Measurements from ENCODE around the gene ABHD6. TPM values are rescaled to one million over a fixed set of nuclear protein-coding genes. Genes with fewer than 3 reads are reported as not detected.
"Not testable (repeated sequence)": the region's sequence is repeated elsewhere in the genome, so short reads cannot be mapped to it uniquely, and the experiment has no call there.

The ABHD6 gene
- total RNA-seq, 2 donors from 2014 or later: 6.1 to 10.6 TPM

DNA sequence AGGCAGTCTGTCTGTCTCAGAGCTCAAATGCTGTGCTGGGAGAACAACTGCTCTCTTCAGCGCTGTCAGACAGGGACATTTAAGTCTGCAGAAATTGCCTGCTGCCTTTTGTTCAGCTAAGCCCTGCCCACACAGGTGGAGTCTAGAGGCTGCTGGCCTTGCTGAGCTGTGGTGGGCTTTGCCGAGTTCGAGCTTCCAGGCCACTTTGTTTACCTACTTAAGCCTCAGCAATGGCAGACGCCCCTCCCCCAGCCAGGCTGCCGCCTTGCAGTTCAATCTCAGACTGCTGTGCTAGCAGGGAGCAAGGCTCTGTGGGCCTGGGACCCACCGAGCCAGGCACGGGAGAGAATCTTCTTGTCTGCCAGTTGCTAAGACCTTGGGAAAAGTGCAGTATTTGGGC lies 43.5 kb downstream of the ABHD6 start:
- Histone ChIP-seq H3K4me1 (ENCODE audit: control insufficient read depth in 1 of 2, low read depth in 2 of 2) (no peaks in the 10 kb centered on the region), H3K4me3 (no peak overlapping the region), H3K36me3 (peaks cover 14% of the 10 kb centered on the region), H3K27ac (no peak overlapping the region), H3K9me3 (no peaks in the 10 kb centered on the region), H3K27me3 (replicated peaks; ENCODE audit: insufficient read depth) (no peaks in the 10 kb centered on the region)
- no peak for TF ChIP-seq CTCF (IDR thresholded peaks at IDR 0.05)
- DNase-seq (ENCODE audit: low spot score) (no peak), ATAC-seq (ENCODE audit: insufficient number of reproducible peaks, low FRiP score, low read depth) (no peak)

DNA sequence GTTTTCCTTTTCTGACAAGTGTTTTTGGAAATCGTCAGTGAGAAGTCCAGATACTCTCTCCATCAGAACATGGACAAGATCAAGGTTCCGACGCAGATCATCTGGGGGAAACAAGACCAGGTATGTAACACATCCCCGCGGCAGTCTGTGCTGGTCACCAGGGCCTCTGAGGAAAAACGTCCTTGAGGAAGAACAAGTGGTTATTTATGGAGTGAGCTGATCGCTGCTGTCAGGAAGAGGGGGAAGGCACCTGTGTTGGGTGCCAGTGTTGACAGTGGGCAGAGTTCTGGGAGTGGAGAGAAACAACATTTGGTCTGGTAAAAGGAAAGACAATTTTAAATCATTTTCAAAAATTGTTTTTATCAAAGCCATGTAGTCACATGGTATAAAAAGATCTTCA lies 47.7 kb downstream of the ABHD6 start:
- H3K27ac ChIP-seq: no peak overlapping the region
- no peak for ATAC-seq (ENCODE audit: insufficient number of reproducible peaks, low FRiP score, low read depth)
- no peak overlapping the region for H3K4me3 ChIP-seq
- no peak for TF ChIP-seq CTCF (IDR thresholded peaks at IDR 0.05)
- no peak for DNase-seq (ENCODE audit: low spot score)
- H3K36me3 ChIP-seq: peaks cover 14% of the 10 kb centered on the region
- no peaks in the 10 kb centered on the region for H3K9me3 ChIP-seq
- H3K4me1 ChIP-seq (ENCODE audit: control insufficient read depth in 1 of 2, low read depth in 2 of 2): no peaks in the 10 kb centered on the region
- H3K27me3 ChIP-seq (replicated peaks; ENCODE audit: insufficient read depth): no peaks in the 10 kb centered on the region

DNA sequence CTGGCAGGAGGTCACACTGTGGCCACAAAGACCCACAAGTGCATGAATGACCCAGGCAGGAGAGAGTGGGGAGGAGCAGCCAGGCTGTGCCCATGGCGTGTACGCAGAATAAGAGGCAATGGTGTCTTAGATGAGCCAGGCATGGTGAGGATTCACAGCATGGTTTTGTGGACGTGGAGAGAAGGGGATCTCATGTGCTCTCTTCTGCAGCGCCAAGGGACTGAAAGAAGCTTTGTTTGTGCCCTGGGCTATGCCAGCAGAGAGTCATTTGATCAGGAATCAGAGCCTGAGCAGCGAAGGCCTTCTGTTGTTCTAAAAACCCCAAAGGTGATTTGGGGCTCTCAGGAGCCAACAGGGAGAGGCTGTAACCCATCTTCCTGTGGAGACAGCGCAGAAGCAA lies 49.8 kb downstream of the ABHD6 start:
- Histone ChIP-seq H3K4me1 (ENCODE audit: control insufficient read depth in 1 of 2, low read depth in 2 of 2) (no peaks in the 10 kb centered on the region), H3K4me3 (no peak overlapping the region), H3K36me3 (peaks cover 3% of the 10 kb centered on the region), H3K9me3 (no peaks in the 10 kb centered on the region), H3K27ac (no peak overlapping the region), H3K27me3 (replicated peaks; ENCODE audit: insufficient read depth) (no peaks in the 10 kb centered on the region)
- no peak for TF ChIP-seq CTCF (IDR thresholded peaks at IDR 0.05)
- DNase-seq (ENCODE audit: low spot score) (no peak), ATAC-seq (ENCODE audit: insufficient number of reproducible peaks, low FRiP score, low read depth) (no peak)

DNA sequence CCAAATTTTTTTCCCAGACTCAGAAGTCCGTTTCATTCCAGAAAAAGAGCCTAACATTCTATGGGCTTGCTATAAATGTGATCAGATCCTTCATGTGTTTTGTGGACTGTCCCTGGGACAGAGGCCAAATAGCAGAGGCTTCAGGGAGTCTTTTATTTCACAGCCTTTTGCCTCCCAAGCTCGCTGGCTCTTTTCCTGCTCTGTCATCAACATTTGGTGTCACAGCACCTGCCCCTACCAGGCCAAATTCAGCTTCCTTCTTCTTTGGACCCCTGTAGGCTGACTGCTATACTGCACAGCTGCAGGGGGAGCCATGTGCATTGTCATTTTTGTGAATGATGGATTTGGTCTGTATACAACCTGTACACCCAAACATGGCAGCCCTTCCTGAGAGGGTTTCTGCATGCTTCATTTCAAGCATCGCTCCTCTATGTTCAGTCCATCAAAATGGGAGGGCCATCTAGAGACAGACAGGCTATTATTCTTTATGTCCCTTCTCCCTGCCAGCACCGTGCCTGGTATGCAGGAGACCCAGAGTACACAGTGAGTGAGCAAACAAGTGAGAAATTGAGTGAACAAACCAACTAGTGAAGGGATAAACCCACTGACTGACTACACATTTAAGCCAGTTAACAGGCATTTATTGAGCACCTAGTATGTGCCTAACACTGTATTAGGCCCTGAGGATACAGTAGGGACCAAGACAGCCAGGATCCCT lies 50.6 kb downstream of the ABHD6 start:
- no peaks in the 10 kb centered on the region for H3K9me3 ChIP-seq
- H3K27me3 ChIP-seq (replicated peaks; ENCODE audit: insufficient read depth): no peaks in the 10 kb centered on the region
- ATAC-seq (ENCODE audit: insufficient number of reproducible peaks, low FRiP score, low read depth): no peak

DNA sequence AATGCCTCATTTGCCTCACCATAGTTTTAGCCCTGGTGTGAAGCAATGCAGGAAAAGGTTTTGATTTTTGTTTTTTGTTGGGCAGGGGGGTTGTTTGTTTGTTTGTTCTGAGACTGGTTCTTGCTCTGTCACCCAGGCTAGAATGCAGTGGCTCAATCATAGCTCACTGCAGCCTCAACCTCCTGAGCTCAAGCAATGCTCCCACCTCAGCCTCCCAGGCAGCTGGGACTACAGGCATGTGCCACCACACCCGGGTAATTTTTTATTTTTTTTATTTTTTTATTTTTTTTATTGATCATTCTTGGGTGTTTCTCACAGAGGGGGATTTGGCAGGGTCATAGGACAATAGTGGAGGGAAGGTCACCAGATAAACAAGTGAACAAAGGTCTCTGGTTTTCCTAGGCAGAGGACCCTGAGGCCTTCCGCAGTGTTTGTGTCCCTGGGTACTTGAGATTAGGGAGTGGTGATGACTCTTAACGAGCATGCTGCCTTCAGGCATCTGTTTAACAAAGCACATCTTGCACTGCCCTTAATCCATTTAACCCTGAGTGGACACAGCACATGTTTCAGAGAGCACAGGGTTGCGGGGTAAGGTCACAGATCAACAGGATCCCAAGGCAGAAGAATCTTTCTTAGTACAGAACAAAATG lies 51.5 kb downstream of the ABHD6 start:
- H3K36me3 ChIP-seq; DNase-seq (ENCODE audit: low spot score): not testable (repeated sequence)

More for the DNA sequence above, 50.6 kb downstream of the ABHD6 start:
- Histone ChIP-seq H3K36me3 (peaks cover 3% of the 10 kb centered on the region), H3K27ac (no peak overlapping the region), H3K4me1 (ENCODE audit: control insufficient read depth in 1 of 2, low read depth in 2 of 2) (no peaks in the 10 kb centered on the region), H3K4me3 (no peak overlapping the region)
- no peak for TF ChIP-seq CTCF (IDR thresholded peaks at IDR 0.05)
- DNase-seq (ENCODE audit: low spot score): no peak

DNA sequence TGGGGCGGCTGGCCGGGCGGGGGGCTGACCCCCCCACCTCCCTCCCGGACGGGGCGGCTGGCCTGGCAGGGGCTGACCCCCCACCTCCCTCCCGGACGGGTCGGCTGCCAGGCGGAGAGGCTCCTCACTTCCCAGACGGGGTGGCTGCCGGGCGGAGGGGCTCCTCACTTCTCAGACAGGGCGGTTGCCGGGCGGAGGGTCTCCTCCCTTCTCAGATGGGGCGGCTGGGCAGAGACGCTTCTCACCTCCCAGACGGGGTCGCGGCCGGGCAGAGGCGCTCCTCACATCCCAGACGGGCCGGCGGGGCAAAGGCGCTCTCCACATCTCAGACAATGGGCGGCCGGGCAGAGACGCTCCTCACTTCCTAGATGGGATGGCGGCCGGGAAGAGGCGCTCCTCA lies 52.9 kb downstream of the ABHD6 start:
- H3K27me3 ChIP-seq (replicated peaks; ENCODE audit: insufficient read depth); H3K4me1 ChIP-seq (ENCODE audit: control insufficient read depth in 1 of 2, low read depth in 2 of 2); H3K9me3 ChIP-seq; H3K4me3 ChIP-seq; H3K36me3 ChIP-seq; DNase-seq (ENCODE audit: low spot score); H3K27ac ChIP-seq; ATAC-seq (ENCODE audit: insufficient number of reproducible peaks, low FRiP score, low read depth): not testable (repeated sequence)

More for the DNA sequence above, 51.5 kb downstream of the ABHD6 start:
- H3K4me3 ChIP-seq; H3K27ac ChIP-seq; ATAC-seq (ENCODE audit: insufficient number of reproducible peaks, low FRiP score, low read depth); H3K4me1 ChIP-seq (ENCODE audit: control insufficient read depth in 1 of 2, low read depth in 2 of 2); H3K9me3 ChIP-seq; H3K27me3 ChIP-seq (replicated peaks; ENCODE audit: insufficient read depth): not testable (repeated sequence)

All from thoracic aorta (tissue), 2 donors.